SJCRH30 (cell line): ENCODE data around the gene PGM1. TPM values are rescaled to one million over a fixed set of nuclear protein-coding genes. Genes with fewer than 3 reads are reported as not detected.
"Not testable (repeated sequence)": the region's sequence is repeated elsewhere in the genome, so short reads cannot be mapped to it uniquely, and the experiment has no call there.

Source experiments
- DNase-seq, 2 experiments: peaks; one replicate each; pipeline ENCODE4 v3.0.0-alpha.2; 2015 to 2020
- H3K27ac ChIP-seq: fragments of 250-450 bp; sonication (Bioruptor Pico); 2 replicates; pipeline ENCODE4 v1.5.1; 2020; ENCODE audit warnings: mild to moderate bottlenecking, moderate library complexity
- H3K27me3 ChIP-seq: fragments of 250-450 bp; sonication (Bioruptor Pico); 2 replicates; pipeline ENCODE4 v1.5.1; 2020; ENCODE audit warnings: mild to moderate bottlenecking, moderate library complexity
- H3K36me3 ChIP-seq: fragments of 250-450 bp; sonication (Bioruptor Pico); 2 replicates; pipeline ENCODE4 v1.5.1; 2020; ENCODE audit warnings: mild to moderate bottlenecking, moderate library complexity
- H3K4me1 ChIP-seq: fragments of 250-450 bp; sonication (Bioruptor Pico); 2 replicates; pipeline ENCODE4 v1.5.1; 2020; ENCODE audit warnings: mild to moderate bottlenecking, moderate library complexity
- H3K4me3 ChIP-seq: fragments of 250-450 bp; sonication (Bioruptor Pico); 2 replicates; pipeline ENCODE4 v1.5.1; 2020; ENCODE audit warnings: mild to moderate bottlenecking, moderate library complexity
- H3K9me3 ChIP-seq: fragments of 250-450 bp; sonication (Bioruptor Pico); replicated peaks from 2 replicates; pipeline ENCODE4 v1.5.1; 2020; ENCODE audit warnings: mild to moderate bottlenecking, moderate library complexity
- total RNA-seq: library from RNA; depleted of rRNA; stranded (reverse); fragments of >200 nt; shearing (Covaris generic); gene quantifications from 2 replicates; pipeline ENCODE4 v1.2.3, GENCODE V29; 2014

Gene PGM1
- total RNA-seq, 1 experiment from 2014 or later = 91.1 TPM

DNA sequence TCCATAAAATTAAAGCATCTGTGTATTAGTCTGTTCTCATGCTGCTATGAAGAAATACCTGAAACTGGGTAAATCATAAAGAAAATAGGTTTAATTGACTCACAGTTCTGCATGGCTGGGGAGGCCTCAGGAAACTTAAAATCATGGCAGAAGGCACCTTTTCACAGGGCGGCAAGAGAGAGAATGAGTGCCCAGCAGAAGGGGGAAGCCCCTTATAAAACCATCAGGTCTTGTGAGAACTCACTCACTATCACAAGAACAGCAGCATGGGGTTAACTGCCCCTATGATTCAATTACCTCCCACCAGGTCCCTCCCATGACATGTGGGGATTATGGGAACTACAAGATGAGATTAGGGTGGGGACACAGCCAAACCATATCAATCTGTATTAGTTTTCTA is 6.9 kb upstream of the PGM1 start:
- H3K9me3 ChIP-seq, H3K36me3 ChIP-seq: not testable (repeated sequence)

DNA sequence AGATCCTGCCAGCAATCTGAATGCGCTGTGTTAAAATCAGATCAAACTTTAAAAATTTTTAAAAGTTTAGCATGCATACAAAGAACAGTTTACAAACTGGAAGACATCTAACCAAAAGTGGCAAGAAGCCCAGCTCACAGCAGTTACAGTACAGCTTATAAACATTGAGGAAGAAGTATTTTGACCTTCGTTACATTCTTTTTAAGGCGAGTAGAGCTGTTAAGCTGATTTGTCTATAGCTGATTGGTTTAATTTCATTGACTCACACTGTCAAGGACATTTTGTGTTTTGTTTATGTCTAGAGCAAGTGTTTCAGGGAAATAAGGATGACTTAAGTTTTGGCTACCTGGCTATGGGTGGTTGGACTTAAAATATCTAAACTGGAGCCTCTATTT is 3.0 kb upstream of the PGM1 start:
- Histone ChIP-seq H3K4me1 (no peaks in the 10 kb centered on the region), H3K36me3 (no peaks in the 10 kb centered on the region), H3K9me3 (no peaks in the 10 kb centered on the region), H3K27me3 (no peaks in the 10 kb centered on the region), H3K27ac (no peak overlapping the region), H3K4me3 (no peak overlapping the region)
- no peak for DNase-seq

More for the DNA sequence above, 6.9 kb upstream of the PGM1 start:
- H3K27me3 ChIP-seq, H3K4me1 ChIP-seq, H3K27ac ChIP-seq, DNase-seq, H3K4me3 ChIP-seq: not testable (repeated sequence)

DNA sequence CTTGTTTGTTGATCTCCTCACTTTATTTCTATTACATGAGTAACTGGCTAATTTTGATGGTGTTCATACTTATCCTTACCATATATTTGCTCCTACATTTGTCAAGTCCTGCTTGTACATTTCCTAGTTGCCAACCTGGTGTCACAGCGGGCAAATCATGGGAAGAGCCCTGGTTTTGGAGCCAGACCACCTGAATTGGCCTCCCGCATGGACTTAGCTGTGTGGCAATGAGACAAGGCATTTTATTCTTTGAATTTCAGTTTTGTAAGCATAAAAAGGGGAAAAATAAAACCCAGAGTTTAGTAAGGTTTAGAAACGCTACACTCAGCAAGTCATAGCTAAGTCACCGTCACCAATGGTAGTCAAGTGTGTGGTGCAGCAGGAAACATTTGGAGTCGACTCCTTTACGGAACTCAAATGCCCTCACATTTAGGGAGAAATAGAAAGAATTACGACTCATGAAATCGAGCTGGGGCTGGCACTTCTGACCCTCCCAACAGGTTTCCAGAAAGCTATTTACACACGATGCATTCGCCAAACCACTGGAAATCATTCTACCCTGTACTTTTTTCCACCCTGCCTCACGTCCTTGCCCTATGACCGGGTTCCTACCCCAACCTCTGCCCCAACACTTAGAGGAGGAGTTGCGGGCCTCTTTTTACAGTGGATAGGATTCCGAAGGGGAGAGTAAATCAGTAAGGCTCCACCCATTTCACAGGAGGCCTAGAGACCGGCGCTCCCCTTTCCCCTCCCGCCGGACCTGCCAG is 492 bp upstream of the PGM1 start:
- no peaks in the 10 kb centered on the region for H3K9me3 ChIP-seq
- H3K27me3 ChIP-seq = no peaks in the 10 kb centered on the region
- peak overlapping the region; percentile 86 for H3K4me3 ChIP-seq
- no peak for DNase-seq
- no peaks in the 10 kb centered on the region for H3K4me1 ChIP-seq
- peak overlapping the region; percentile 63; the same call in 1 of the 2 replicates for H3K27ac ChIP-seq
- H3K36me3 ChIP-seq = no peaks in the 10 kb centered on the region

DNA sequence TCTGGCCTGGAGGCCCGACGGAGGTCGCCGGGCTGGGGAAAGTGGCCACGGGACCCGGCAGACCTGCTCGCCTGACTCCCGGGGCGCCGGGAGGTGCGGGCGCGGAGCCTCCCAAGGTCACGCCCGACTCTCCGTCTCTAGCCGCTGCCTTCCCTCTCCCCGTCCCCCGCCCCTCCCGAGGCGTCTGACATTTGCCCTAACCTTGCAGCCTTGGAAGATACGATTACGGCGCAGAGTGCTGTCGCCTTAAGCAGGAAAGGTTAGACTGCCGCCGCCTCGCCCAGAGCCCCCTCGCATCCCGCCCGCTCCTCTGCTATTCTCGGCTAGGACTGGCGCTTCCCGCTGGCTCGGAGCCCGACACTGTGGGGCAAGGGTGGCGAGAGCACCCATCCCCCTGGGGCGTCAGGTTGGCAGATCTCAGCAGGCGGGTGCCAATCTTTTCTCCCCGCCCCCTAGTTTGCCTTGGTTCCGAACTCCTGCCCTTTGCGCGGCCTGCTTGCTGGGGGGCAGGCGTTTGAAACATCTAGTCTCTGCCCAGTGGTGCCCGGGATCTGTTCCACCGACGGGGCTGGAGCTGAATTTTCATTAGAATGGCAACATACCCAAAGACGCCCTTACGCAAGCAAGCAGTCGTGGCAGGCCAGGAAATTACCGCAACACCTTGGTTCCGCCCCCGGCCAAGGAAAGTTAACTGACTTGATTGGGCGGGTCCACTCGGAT is 835 bp downstream of the PGM1 start:
- no peaks in the 10 kb centered on the region for H3K36me3 ChIP-seq
- peak; percentile 58 to 61 for DNase-seq
- peak overlapping the region; percentile 86 for H3K4me3 ChIP-seq
- H3K27me3 ChIP-seq = no peaks in the 10 kb centered on the region
- H3K27ac ChIP-seq = peak overlapping the region; percentile 63
- no peaks in the 10 kb centered on the region for H3K4me1 ChIP-seq
- no peaks in the 10 kb centered on the region for H3K9me3 ChIP-seq

GRCh38 chr1:63595435-63595834 is 2.2 kb downstream of the PGM1 start:
- no peak for DNase-seq
- H3K4me1 ChIP-seq = no peaks in the 10 kb centered on the region
- no peaks in the 10 kb centered on the region for H3K36me3 ChIP-seq
- no peaks in the 10 kb centered on the region for H3K9me3 ChIP-seq
- H3K27me3 ChIP-seq = no peaks in the 10 kb centered on the region
- no peak overlapping the region for H3K27ac ChIP-seq
- no peak overlapping the region for H3K4me3 ChIP-seq

GRCh38 chr1:63599799-63600198 is 6.6 kb downstream of the PGM1 start:
- Histone ChIP-seq H3K27me3 (no peaks in the 10 kb centered on the region), H3K4me3 (no peak overlapping the region)
- DNase-seq = no peak

GRCh38 chr1:63600248-63600647 is 7.0 kb downstream of the PGM1 start:
- Histone ChIP-seq H3K36me3 (no peaks in the 10 kb centered on the region), H3K27ac (no peak overlapping the region), H3K4me3 (no peak overlapping the region), H3K27me3 (no peaks in the 10 kb centered on the region), H3K9me3 (no peaks in the 10 kb centered on the region), H3K4me1 (peaks cover 13% of the 10 kb centered on the region)
- DNase-seq = no peak

More at GRCh38 chr1:63599799-63600198, 6.6 kb downstream of the PGM1 start:
- no peak overlapping the region for H3K27ac ChIP-seq
- no peaks in the 10 kb centered on the region for H3K36me3 ChIP-seq
- H3K4me1 ChIP-seq = peaks cover 13% of the 10 kb centered on the region
- no peaks in the 10 kb centered on the region for H3K9me3 ChIP-seq

DNA sequence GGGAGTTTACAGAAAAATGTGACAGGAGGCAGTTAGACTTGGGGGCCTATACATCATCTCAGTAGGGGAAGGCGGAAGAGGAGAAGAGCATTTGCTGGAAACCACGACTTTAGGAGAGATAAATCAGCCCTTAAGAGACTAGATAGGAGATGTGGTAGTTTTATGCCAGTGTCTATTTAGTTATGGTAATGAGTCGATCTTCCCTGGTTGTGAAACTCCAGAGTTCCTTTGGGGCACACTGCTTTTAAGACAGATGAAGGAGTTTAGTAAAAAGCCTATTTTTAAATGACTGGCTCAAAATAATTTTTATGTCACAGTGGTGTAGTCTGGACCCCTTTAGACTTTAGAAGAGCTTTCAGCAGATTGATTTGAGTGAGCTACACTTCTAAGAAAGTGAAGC is 7.8 kb downstream of the PGM1 start:
- no peaks in the 10 kb centered on the region for H3K9me3 ChIP-seq
- no peak for DNase-seq
- H3K27me3 ChIP-seq = no peaks in the 10 kb centered on the region
- no peaks in the 10 kb centered on the region for H3K36me3 ChIP-seq
- no peak overlapping the region for H3K4me3 ChIP-seq
- H3K4me1 ChIP-seq = peaks cover 13% of the 10 kb centered on the region
- H3K27ac ChIP-seq = no peak overlapping the region

DNA sequence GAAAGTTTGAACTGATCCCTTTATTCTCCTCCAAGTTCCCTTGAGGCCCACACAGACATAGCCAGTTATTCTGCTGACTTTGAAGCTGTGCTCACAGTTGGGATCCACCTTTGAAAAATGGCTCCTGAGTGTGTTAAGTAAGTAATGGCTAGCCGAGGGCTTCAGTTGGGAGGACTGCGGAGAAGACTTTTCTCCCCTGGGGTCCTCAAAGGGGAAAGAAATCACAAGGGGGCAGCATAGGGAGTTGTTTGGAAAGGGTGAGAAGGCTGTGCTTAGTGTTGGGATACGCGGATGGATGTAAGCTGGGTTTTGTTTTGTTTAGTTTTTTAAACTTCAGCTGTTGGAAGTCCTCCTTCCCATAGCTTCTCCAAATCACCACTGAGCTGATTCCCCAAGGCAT is 8.3 kb downstream of the PGM1 start:
- peak; percentile 19 to 37 for DNase-seq
- H3K9me3 ChIP-seq = no peaks in the 10 kb centered on the region
- no peaks in the 10 kb centered on the region for H3K36me3 ChIP-seq
- no peaks in the 10 kb centered on the region for H3K27me3 ChIP-seq
- H3K4me3 ChIP-seq = no peak overlapping the region
- H3K27ac ChIP-seq = no peak overlapping the region
- peaks cover 13% of the 10 kb centered on the region for H3K4me1 ChIP-seq

DNA sequence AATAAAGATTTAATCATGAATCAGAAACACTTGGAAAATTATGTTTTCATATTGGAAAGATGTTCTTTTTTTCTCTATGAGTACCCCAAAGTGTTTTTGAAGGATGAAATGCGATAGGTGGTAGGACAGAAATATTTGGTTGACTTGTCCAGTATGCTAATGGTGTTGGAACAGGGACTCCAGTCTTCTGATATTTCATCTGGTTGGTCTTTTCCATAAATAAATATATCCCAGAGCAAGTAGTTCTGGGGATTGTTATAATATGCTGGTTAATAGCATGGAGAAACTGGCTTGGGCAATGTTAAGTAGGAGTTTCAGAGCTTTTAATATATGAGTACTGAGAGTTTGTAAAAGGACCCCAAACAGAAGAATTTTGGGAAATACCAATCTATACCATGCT is 8.7 kb downstream of the PGM1 start:
- DNase-seq = no peak
- H3K4me3 ChIP-seq = no peak overlapping the region
- H3K36me3 ChIP-seq = no peaks in the 10 kb centered on the region
- H3K27ac ChIP-seq = no peak overlapping the region
- H3K9me3 ChIP-seq = no peaks in the 10 kb centered on the region
- H3K27me3 ChIP-seq = no peaks in the 10 kb centered on the region
- H3K4me1 ChIP-seq = peaks cover 13% of the 10 kb centered on the region

- H3K4me1 ChIP-seq = peaks cover 13% of the 10 kb centered on the region
- no peak overlapping the region for H3K4me3 ChIP-seq
- H3K27ac ChIP-seq = no peak overlapping the region
- H3K9me3 ChIP-seq = no peaks in the 10 kb centered on the region
- DNase-seq = peak; percentile 13 to 51
- no peaks in the 10 kb centered on the region for H3K27me3 ChIP-seq
- H3K36me3 ChIP-seq = no peaks in the 10 kb centered on the region
These were observed 9.4 kb downstream of the PGM1 start for GRCh38 chr1:63602629-63603028.

GRCh38 chr1:63603810-63604209 is 10.6 kb downstream of the PGM1 start:
- H3K27me3 ChIP-seq = no peaks in the 10 kb centered on the region
- no peak overlapping the region for H3K4me3 ChIP-seq
- H3K4me1 ChIP-seq = peaks cover 13% of the 10 kb centered on the region
- no peaks in the 10 kb centered on the region for H3K9me3 ChIP-seq
- no peaks in the 10 kb centered on the region for H3K36me3 ChIP-seq
- no peak overlapping the region for H3K27ac ChIP-seq
- DNase-seq = no peak

GRCh38 chr1:63607322-63607721 is 14.1 kb downstream of the PGM1 start:
- H3K9me3 ChIP-seq = no peaks in the 10 kb centered on the region
- no peak for DNase-seq
- no peak overlapping the region for H3K4me3 ChIP-seq
- H3K27ac ChIP-seq = no peak overlapping the region
- no peaks in the 10 kb centered on the region for H3K36me3 ChIP-seq
- peaks cover under 1% of the 10 kb centered on the region; the same call in 1 of the 2 replicates for H3K4me1 ChIP-seq
- H3K27me3 ChIP-seq = no peaks in the 10 kb centered on the region

GRCh38 chr1:63611231-63611630 is 18.0 kb downstream of the PGM1 start:
- Histone ChIP-seq H3K4me1 (peaks cover 3% of the 10 kb centered on the region; the same call in 1 of the 2 replicates), H3K36me3 (no peaks in the 10 kb centered on the region), H3K9me3 (no peaks in the 10 kb centered on the region), H3K27me3 (no peaks in the 10 kb centered on the region), H3K27ac (no peak overlapping the region), H3K4me3 (no peak overlapping the region)
- DNase-seq = no peak

DNA sequence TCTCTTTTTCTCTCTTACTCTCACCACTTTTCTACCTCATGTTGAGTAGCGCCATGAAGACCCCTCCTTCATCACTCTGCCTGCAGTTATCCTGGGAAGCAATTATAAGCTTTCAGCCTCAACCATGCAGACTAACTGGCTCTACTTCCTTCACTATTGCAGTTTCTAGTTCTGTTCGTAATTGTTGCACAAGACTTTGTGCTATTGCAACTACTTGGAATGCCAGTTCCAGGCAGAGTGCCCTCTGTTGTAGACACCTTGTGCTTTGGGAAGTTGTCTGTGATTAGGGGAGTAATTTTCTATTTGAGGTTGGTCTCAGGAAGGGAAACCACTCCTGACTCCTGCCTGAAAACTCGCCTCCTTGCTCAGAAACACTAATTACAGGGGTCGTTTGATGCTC is 19.4 kb downstream of the PGM1 start:
- no peak overlapping the region for H3K27ac ChIP-seq
- no peak for DNase-seq
- peaks cover 4% of the 10 kb centered on the region for H3K4me1 ChIP-seq
- H3K36me3 ChIP-seq = no peaks in the 10 kb centered on the region
- no peaks in the 10 kb centered on the region for H3K9me3 ChIP-seq
- H3K4me3 ChIP-seq = no peak overlapping the region
- H3K27me3 ChIP-seq = no peaks in the 10 kb centered on the region
